ENCODE measurements around the gene MYO6.
A peak's percentile ranks its signal among the peaks of the same experiment; 100 is the strongest.

The MYO6 gene

GRCh38 chr6:75770844-75771243 is 21.8 kb downstream of the MYO6 start:
- DNase-seq, result no peak

DNA sequence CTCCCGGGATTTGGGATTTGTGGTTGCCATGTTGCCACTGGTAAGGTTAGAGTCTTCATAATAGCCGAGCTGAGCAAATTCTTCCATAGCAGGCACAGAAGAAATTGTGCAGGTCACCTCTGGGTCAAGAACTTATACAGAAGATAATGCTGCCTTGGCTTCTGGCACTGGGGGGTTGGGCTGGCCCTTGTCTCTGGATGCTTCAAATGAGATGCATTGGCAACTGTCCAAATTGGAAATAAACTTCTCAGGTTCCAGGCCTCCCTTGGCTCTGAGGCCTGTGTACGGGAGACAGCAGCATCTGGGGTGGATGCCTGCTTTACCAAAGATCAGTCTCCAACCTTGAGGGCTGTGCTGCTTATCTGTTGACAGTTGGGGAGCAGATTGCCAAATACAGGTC is 26.2 kb downstream of the MYO6 start:
- DNase-seq, result peak; percentile 59

DNA sequence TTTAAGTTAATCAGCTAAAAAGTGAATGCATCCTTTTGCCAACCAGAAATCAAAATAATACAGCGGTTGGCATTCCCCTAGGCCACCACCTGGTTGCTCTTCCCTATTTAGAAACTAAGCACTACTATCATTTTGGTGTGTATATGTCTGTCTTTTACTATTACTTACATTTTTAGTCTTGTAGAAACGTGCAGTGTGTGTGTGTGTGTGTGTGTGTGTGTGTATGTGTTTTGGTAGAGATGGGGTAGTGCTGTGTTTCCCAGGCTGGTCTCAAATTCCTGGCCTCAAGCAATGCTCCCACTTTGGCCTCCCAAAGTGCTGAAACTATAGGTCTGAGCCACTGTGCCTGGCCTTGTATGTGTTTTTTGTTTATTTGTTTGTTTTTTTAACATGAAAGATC is 27.4 kb downstream of the MYO6 start:
- no peak for DNase-seq

DNA sequence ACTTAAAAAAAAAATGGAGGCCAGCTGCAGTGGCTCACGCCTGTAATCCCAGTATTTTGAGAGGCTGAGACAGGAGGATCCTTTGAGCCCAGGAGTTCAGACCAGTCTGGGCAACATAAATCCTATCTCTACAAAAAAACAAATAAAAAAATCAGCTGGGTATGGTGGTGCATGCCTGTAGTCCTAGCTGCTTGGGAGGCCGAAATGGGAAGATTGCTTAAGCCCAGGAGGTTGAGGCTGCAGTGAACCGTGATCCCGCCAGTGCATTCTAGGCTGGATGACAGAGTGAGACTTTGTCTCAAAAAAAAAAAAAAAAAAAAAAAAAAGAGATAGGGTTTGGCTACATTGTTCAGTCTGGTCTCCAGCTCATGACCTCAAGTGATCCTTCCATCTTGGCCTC is 29.7 kb downstream of the MYO6 start:
- no peak for DNase-seq

DNA sequence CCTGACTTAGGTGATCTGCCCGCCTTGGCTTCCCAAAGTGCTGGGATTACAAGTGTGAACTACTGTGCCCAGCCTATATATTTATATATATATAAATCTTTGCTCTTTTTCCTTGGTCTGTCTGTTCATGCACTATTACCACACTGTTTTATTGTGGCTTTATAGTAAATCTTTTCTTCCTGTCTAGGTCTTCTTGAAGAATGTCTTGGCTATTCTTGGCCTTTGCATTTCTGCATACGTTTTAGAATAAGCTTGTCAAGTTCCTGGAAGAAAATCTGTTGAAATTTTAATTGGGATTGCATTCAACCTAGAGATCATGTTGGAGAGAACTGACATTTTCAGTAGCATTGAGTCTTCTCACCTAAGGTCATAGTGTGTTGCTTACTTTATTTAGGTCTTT is 37.1 kb downstream of the MYO6 start:
- DNase-seq, result no peak

GRCh38 chr6:75788894-75789293 is 39.9 kb downstream of the MYO6 start:
- DNase-seq, result no peak

GRCh38 chr6:75791881-75792280 is 42.8 kb downstream of the MYO6 start:
- no peak for DNase-seq

- DNase-seq, result no peak
These were observed 45.4 kb downstream of the MYO6 start for GRCh38 chr6:75794351-75794846.

DNA sequence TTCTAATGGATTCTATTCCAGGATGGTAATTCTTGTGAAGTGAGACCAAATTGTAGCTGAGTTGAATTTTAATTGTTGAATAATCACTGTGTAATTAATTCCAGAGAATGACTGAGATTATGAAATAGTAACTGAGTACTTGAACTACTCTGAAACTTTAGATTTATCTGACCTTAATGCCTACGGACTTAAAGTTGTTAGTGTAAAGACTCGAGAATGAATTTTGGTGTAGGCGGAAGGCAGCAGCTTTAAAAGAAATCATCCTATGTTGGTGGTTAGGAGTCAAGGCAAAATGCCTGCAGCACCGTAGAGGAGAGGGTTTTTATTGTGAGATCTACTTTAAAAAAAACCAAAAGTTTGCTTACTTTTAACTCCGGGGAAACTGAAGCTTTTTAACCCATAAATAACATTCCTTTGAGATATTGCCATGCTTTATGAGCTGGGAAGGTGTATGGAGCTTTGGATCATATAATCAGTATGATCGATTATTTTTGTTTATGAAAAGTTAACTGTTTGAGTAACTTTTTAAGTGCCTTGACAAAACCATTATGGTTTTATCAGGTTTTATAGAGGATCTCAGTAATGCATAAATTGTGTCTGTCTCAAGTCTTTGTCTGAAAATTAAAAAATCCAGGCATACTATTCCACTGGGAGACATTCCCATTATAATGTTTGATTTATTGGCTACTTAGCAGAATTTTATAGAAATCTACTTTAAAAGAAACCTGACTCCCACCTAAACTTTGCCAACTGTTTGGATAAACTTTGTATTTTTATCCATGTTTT is 46.1 kb downstream of the MYO6 start:
- no peak for DNase-seq

GRCh38 chr6:75796723-75797122 is 47.7 kb downstream of the MYO6 start:
- DNase-seq, result no peak

DNA sequence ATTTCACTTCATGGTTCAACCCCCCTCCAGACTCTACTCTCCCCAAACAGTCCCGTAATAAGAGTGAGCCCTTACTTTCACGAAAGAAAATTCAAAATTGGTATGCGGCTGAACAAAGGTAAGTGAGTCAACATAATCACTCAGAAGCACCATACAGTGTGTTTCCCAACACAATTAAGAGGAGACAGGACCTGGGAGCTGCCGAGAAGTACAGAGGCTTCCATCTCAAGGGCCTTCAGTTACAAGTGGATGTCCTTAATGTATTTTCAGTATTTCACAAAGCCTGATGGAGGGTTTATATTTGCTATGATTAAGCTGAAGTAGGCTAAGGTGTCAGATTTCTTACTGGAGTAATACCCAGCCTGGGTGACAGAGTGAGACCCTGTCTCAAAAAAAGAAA is 51.1 kb downstream of the MYO6 start:
- DNase-seq, result peak; percentile 1

GRCh38 chr6:75800708-75801505 is 51.9 kb downstream of the MYO6 start:
- DNase-seq, result no peak

- no peak for DNase-seq
These were observed 53.3 kb downstream of the MYO6 start for GRCh38 chr6:75802366-75802765.

DNA sequence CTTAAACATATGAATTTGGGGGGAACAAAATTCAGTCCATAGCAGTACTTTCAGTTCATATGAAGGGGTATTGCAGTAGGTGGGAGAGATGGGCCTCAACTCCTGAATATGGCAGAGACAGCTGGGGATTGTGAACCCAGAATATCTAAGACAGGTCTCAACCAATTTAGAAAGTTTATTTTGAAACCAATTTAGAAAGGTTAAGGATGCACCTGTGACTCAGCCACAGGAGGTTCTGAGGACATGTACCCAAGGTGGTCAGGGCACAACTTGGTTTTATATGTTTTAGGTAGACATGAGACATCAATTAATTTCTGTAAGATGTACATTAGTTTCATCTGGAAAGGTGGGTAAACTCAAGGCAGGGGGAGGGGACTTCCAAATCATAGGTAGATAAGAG is 59.5 kb downstream of the MYO6 start:
- DNase-seq, result no peak

DNA sequence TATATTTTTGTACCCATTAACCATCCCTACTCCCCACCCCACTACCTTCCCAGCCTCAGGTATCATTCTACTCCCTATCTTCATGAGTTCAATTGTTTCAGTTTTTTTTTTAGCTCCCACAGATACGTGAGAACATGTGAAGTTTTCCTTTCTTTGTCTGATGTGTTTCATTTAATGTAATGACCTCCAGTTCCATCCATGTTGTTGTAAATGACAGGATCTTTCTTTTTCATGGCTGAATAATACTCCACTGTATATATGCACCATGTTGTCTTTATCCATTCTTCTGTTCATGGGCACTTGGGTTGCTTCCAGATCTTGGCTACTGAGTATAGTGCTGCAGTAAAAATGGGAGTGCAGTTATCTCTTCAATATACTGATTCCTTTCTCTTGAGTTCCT is 63.5 kb downstream of the MYO6 start:
- DNase-seq, result no peak

- no peak for DNase-seq
These were observed 64.6 kb downstream of the MYO6 start for GRCh38 chr6:75813476-75814250.

DNA sequence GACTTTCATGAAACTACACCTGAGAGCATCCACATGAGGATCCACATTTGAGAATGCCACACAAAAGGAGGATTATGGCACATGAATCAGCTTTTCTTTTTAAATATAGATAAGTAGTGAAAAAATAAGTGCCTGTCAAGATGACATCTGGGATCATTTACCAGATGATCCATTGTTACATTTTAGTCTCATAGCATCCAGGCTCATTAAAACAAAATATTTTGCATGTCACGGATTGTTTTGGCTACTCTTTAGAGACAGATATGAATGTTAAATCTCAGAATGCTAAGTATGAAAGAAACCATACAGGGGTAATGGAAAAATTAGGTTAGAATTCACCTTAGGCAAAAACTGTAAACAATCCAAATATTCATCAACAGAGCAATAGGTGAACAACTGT is 66.7 kb downstream of the MYO6 start:
- DNase-seq, result no peak

GRCh38 chr6:75818098-75818855 is 69.2 kb downstream of the MYO6 start:
- no peak for DNase-seq

DNA sequence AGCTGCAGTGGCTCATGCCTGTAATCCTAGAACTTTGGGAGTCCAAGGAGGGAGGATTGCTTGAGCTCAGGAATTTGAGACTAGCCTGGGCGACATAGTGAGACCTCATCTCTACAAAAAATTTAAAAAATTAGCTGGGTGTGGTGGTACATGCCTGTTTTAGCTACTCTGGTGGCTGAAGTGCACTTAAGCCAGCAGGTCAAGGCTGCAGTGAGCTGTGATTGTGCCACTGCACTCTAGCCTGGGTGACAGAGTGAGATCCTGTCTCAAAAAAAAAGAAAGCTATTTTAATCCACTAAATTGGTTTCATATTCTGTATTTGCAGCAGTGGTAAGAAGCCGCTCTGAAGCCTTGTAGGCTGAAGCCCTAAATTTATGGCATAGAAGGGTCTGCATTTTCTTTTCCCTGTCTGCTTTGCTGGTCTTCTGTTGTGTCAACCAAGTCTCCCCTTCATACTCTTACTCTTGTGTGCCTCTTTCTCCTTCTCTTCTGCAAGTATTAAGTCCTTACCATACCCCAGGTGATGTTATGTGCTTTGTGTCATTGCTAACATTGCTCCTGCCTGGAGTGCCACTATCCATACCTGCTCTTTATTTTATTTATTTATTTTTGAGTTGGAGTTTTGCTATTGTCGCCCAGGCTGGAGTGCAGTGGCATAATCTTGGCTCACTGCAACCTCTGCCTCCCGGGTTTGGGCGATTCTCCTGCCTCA is 70.9 kb downstream of the MYO6 start:
- no peak for DNase-seq

GRCh38 chr6:75824160-75824559 is 75.1 kb downstream of the MYO6 start:
- DNase-seq, result no peak

GRCh38 chr6:75827163-75827562 is 78.1 kb downstream of the MYO6 start:
- DNase-seq, result no peak
